ENCODE data around the gene ACADSB.

Gene ACADSB

DNA sequence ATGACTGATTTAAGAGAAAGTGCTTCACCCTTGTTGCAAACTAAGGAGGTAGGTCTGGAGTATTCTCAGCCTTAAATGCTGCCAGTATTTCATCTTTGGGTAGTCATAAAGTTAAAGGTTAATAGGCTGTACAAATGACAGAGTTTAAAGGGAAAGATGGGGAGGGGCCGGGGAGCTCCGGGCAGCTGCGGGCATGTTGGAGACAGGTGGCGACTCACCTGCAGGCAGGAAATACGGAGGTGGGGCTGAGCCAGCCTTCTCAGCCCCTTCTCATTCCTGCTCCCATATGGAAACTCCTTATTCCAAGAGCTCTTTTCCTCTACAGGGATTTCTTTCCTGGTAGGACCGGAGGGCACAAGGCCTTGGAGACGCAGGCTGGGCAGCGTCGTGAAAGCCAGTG, 95.1 kb downstream of the ACADSB start:
- DNase-seq = no peak

All from stimulated activated CD4-positive, alpha-beta T cell treated with anti-CD3 and anti-CD28 coated beads, Interleukin-2, amount 100 ng/mL, for 24 hours (primary cell).